GM20000 (cell line): ENCODE data around the gene MAD2L1BP.

ENCODE experiments used
- DNase-seq: peaks from one replicate; pipeline ENCODE4 v3.0.0; 2012; ENCODE audit warnings: low spot score
- CTCF ChIP-seq: IDR thresholded peaks from 2 replicates; pipeline ENCODE4 v1.5.1; 2012; ENCODE audit warnings: mild to moderate bottlenecking, control low read depth; ENCODE audit errors: extremely low read depth, missing control alignments

MAD2L1BP gene

GRCh38 chr6:43608310-43608763, 27.3 kb upstream of the MAD2L1BP start:
- DNase-seq = peak; percentile 50
- TF ChIP-seq CTCF = peak; percentile 79

- no peak for DNase-seq
- no peak for TF ChIP-seq CTCF
These were observed 26.8 kb upstream of the MAD2L1BP start for GRCh38 chr6:43608807-43609206.

GRCh38 chr6:43609402-43609801, 26.2 kb upstream of the MAD2L1BP start:
- no peak for TF ChIP-seq CTCF
- no peak for DNase-seq

- TF ChIP-seq CTCF = no peak
- DNase-seq = no peak
These were observed 25.2 kb upstream of the MAD2L1BP start for GRCh38 chr6:43610431-43610830.

- no peak for TF ChIP-seq CTCF
- no peak for DNase-seq
These were observed 21.8 kb upstream of the MAD2L1BP start for GRCh38 chr6:43613721-43614395.

- no peak for TF ChIP-seq CTCF
- DNase-seq = no peak
These were observed 21.3 kb upstream of the MAD2L1BP start for GRCh38 chr6:43614396-43614730.

GRCh38 chr6:43616725-43617472, 18.7 kb upstream of the MAD2L1BP start:
- no peak for DNase-seq
- no peak for TF ChIP-seq CTCF
